AG09309 (cell line): ENCODE data around the gene RAI1.

Experiments
- DNase-seq: peaks from one replicate; pipeline ENCODE4 v3.0.0-alpha.2; 2010; ENCODE audit warnings: low read depth
- H3K4me3 ChIP-seq: 2 replicates; pipeline ENCODE4 v1.5.1; 2011; ENCODE audit warnings: mild to moderate bottlenecking, low read depth, low read length, moderate library complexity; ENCODE audit not compliant: control insufficient read depth
- TF ChIP-seq, protein P1 (sequence below): IDR thresholded peaks from 2 replicates; pipeline ENCODE4 v1.5.1; 2011; ENCODE audit warnings: mild to moderate bottlenecking, low read depth, low read length, inconsistent platforms; ENCODE audit not compliant: insufficient read depth, control insufficient read depth; ENCODE audit errors: missing control alignments

RAI1 gene

DNA sequence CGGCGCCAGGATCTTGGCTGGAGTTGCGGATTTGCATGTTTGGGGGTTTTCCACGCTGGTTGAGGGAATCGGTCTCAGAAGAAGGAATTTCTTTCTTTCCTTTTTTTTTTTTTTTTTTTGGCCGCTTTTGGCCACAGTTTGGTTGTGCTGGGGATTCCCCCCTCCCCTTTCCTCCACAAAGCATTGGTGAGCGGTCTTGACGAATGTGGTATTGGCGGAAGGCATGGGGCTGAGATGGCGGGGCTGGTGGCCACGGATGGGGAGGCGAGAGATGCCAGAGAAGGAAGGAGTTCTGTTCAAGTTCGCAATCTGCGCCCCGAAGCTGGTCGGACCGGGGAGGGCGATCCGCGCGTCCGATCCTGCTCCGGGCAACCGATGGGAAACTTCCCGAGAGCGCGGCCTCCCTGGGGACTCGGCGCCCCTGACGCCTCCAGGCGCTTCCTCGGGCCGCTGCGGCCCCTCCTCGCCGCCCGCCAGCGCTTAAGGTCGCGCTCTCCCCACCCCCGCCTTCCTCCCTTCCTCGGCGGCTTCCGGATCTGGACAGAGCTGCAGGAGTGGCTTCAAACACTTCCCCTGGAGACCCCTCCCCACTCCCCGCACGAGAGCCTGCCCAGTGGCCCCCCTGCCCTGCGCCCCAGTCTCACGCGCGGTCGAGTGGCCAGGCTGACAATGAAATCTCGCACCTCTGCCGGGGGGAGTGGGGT, 43.2 kb downstream of the RAI1 start:
- no peak for DNase-seq
- TF ChIP-seq, protein P1, sequence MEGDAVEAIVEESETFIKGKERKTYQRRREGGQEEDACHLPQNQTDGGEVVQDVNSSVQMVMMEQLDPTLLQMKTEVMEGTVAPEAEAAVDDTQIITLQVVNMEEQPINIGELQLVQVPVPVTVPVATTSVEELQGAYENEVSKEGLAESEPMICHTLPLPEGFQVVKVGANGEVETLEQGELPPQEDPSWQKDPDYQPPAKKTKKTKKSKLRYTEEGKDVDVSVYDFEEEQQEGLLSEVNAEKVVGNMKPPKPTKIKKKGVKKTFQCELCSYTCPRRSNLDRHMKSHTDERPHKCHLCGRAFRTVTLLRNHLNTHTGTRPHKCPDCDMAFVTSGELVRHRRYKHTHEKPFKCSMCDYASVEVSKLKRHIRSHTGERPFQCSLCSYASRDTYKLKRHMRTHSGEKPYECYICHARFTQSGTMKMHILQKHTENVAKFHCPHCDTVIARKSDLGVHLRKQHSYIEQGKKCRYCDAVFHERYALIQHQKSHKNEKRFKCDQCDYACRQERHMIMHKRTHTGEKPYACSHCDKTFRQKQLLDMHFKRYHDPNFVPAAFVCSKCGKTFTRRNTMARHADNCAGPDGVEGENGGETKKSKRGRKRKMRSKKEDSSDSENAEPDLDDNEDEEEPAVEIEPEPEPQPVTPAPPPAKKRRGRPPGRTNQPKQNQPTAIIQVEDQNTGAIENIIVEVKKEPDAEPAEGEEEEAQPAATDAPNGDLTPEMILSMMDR = no peak
- peak overlapping the region; percentile 51 for H3K4me3 ChIP-seq

DNA sequence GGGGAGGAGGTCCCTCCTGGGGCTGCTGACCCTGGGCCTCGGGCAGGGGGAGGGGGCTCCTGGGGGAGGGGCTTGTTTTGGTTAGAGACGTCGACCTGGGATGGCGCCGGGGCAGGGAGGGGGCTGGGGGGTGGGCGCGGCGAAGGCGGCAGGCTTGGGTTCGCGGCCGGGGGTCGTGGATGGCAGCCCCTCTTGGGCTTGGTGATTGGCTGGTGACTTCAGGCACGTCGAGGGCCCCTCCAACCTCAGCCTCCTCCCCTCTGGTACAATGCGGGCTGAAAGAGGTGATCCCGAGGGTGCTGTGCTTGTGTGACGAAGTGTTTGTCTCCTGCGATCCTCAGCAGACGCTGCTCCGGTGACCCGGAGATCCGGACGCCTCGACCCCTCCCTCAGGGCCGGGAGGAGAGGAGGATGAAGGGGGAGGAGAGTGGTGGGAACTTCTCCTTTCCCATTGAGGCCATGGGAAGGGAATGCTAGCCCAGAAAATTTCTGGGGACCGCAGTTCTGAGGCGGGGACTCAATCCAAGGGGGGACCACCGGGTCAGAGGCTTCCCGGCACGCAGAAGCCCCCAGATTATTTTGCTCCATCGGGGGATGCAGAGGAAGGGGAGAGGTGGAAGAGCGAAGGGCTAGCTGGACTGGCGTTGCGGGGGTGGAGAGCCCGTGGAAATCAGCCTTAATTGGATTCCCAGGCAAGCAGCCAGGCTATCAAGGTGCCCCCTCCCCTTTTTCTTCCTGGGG, 43.9 kb downstream of the RAI1 start:
- TF ChIP-seq, protein P1 = no peak
- DNase-seq = no peak
- no peak overlapping the region for H3K4me3 ChIP-seq

DNA sequence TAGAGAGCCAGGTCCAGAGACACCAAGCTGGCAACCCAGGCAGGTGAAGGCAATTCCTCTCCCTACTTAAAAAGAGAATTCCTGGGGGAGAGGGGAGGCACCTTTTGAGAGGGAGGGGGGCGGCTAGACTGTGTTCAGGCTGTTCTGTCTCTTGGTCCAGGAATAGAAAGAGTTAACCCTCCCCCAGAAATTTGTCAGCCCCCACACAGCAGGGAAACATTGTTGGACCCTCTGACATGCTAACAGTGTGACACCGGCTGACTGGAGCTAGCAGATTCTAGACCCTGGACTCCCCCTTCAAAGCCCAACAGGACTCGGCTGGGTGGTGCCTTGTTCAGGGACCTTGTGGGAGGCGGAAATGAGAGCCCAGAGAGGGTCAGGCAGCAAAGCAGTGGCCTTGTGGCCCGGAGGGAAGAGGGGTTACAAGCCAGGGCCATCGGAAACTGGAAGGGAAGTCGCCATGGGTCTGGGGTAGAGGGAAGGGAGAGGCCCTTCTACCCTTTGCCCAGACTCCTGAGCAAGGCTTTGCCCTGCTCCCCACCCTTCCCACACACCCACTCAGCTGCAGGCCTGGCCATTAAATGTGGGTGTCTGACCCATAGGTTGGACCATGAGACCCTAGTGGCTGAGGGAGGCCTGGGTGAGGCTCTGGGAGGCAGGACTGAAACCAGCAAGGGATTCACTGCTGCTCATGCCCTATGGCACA, 44.6 kb downstream of the RAI1 start:
- no peak overlapping the region for H3K4me3 ChIP-seq
- no peak for DNase-seq
- TF ChIP-seq, protein P1 = no peak

DNA sequence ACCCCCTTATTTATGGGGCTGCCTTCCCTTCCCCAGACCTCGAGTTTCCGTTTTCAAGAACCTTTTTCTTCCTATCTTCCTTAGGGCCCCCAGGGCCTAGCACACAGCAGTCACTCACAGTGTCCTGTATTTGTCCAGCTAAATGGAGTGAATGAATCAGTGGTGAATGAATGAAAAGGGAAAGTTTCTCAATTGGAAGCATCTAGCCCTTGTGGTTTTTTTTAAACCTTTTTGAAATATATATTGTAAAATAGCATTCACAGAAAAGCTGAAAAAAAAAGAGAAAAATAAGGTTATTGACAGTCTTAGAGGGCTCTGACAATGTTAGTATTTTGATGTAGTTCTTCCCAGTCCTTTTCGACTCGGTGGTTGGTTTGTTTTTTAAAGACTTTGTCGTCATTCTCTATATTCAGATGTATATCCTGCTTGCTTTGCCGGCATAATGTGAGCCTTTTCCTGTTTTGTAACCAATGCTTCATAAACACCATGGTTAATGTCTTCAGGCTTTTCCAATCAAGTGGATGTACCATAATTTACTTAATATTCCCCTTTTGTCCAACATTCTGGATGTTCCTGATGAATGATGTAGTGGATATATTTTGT, 45.3 kb downstream of the RAI1 start:
- TF ChIP-seq, protein P1 = no peak
- no peak overlapping the region for H3K4me3 ChIP-seq
- DNase-seq = no peak

DNA sequence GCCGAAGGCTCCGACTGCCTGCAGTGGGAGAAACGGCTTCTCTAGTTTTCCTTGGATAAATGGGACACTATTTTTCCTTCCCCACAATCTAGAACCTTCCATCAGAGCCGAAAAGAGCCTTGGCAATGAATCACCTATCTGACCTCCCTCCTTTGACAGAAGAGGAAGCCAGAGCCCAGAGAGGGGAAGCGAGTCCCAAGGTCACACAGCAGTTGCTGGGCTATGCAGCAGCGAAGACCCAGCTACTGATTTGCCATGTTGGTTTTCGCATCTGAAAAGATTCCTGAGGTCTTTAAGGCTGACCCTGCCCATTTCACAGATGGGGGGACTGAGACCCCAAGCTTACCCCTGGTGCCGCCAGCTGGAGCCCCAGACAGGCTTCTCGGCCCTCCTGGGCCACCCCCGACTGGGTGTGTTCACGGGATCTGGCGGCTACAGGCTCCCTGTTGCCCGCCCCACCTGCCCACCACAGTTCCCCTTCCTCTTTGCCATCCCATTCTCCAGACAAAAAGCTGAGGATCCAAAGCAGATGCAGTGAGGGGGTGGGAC, 45.9 kb downstream of the RAI1 start:
- TF ChIP-seq, protein P1 = no peak
- no peak overlapping the region for H3K4me3 ChIP-seq
- DNase-seq = no peak

DNA sequence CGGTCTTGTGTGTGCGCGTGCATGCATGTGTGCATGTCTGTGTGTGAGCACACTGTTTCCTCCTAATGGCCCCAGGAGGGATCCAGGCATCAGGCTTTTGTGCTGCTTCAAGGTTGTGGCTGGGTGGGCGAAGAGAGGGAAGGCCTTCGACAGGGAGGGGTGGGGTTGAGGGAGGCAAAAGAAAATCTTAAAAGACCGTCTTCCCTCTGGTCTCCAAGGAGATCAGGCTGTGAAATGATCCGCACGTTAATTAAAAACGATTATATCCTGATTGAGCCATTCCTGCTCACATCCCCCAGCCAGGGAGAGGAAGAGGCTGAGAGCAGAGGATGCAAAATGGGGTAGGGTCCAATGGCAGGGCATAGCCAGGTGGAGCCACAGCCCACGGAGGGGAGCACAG, 46.9 kb downstream of the RAI1 start:
- DNase-seq = no peak
- TF ChIP-seq, protein P1 = no peak
- no peak overlapping the region for H3K4me3 ChIP-seq
